ENCODE measurements around the gene ZNF578. TPM values are rescaled to one million over a fixed set of nuclear protein-coding genes. Genes with fewer than 3 reads are reported as not detected.
"Not testable (repeated sequence)": the region's sequence is repeated elsewhere in the genome, so short reads cannot be mapped to it uniquely, and the experiment has no call there.

Gene ZNF578
- total RNA-seq, 2 experiments from 2014 or later, result 0.95 to 1.2 TPM

DNA sequence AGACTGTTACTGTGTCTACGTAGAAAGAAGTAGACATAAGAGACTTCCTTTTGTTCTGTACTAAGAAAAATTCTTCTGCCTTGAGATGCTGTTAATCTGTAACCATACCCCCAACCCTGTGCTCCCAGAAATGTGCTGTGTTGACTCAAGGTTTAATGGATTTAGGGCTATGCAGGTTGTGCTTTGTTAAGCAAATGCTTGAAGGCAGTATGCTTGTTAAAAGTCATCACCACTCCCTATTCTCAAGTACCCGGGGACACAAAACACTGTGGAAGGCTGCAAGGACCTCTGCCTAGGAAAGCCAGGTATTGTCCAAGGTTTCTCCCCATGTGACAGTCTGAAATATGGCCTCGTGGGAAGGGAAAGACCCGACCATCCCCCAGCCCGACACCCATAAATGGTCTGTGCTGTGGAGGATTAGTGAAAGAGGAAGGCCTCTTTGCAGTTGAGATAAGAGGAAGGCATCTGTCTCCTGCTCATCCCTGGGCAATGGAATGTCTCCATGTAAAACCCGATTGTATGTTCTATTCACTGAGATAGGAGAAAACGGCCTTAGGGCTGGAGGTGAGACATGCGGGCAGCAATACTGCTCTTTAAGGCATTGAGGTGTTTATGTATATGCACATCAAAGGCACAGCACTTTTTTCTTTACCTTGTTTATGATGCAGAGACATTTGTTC, 32.3 kb downstream of the ZNF578 start:
- H3K4me1 Mint-ChIP-seq; POLR2A ChIA-PET; H3K27me3 Mint-ChIP-seq; H3K36me3 Mint-ChIP-seq (ENCODE audit: low read depth); H3K27ac Mint-ChIP-seq; H3K4me3 Mint-ChIP-seq; DNase-seq; CTCF ChIA-PET: not testable (repeated sequence)
- H3K9me3 Mint-ChIP-seq, result peaks cover 40% of the 10 kb centered on the region

DNA sequence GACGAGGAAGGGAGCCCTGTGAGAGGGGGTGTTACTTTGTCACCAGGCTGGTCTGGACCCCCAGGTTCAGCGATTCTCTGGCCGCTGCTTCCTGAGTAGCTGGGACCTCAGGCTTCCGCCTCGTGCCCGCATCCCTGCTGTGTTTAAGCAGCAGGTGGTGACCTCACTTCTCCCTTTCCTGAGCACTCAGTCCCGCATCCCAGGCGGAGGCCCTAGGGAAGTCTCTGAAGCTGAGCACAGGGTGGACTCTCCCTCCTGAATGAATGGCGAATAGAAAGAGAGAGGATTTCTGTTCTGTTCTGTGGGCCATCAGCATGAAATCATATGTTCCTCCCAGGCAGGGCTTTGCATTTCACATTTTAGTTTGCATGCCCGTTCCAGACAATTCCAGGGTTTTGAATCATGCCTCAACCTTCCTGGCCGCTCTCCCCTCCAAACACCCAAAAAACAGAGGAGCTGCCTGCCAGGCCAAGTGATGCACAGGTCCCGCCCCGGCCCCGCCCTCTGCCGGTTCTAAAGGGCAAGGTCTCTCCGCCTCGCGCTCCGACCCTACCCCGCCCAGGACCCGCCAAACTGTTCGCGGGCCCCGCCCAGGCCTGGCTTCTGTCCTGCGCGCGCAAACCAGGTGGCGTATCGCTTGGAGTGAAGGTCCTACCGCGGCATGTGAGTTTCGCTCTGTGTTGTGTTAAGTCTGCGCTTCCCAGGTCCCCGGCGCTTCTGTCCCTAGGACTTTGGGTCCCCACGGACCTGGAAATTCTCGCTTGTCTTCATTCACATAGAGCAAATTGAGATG, 39.0 kb downstream of the ZNF578 start:
- Mint-ChIP-seq H3K4me1 (no peaks in the 10 kb centered on the region), H3K36me3 (ENCODE audit: low read depth) (peaks cover 5% of the 10 kb centered on the region), H3K27me3 (no peaks in the 10 kb centered on the region), H3K9me3 (peaks cover 34% of the 10 kb centered on the region), H3K4me3 (no peak overlapping the region), H3K27ac (no peak overlapping the region)
- DNase-seq, result peak; percentile 18
- ChIA-PET CTCF (no interaction called here), POLR2A (no interaction called here)

GRCh38 chr19:52492994-52493470, 39.7 kb downstream of the ZNF578 start:
- Mint-ChIP-seq H3K27me3 (no peaks in the 10 kb centered on the region), H3K27ac (no peak overlapping the region), H3K4me3 (no peak overlapping the region), H3K36me3 (ENCODE audit: low read depth) (peaks cover 5% of the 10 kb centered on the region), H3K4me1 (no peaks in the 10 kb centered on the region), H3K9me3 (peaks cover 40% of the 10 kb centered on the region)
- POLR2A ChIA-PET, result no interaction called here
- CTCF ChIA-PET, result no interaction called here
- DNase-seq, result no peak

DNA sequence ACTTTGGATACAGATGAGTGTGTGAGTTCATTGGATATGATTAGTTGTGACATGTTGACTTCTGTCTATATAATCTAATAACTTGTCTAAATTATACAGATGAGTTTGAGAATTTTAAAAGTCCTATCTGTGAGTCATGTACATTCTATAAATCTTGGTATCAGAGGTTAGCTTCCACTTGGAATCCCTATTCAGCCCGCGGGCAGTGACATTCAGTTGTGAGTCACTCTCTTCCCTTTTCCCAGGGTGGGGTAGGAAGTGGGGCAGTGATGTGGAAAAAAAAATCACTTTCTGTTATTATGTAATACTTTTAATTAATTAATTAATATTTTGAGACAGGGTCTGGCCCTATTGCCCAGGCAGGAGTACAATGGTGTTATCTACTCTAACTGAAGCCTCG, 41.2 kb downstream of the ZNF578 start:
- H3K4me1 Mint-ChIP-seq, result no peaks in the 10 kb centered on the region

DNA sequence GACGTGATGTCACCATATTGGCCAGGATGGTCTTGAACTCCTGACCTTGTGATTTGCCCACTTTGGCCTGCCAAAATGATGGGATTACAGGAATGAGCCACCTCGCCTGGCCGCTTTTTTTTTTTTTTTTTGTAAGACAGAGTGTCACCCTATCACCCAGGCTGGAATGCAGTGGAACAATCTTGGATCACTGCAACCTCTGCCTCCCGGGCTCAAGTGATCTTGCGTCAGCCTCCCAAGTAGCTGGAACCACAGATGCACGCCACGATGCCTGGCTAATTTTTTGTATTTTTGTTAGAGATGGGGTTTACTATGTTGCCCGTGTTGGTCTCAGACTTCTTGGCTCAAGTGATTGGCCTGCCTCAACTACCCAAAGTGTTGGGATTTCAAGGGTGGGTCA, 45.2 kb downstream of the ZNF578 start:
- ChIA-PET CTCF (no interaction called here), POLR2A (no interaction called here)
- no peak overlapping the region for H3K27ac Mint-ChIP-seq
- peaks cover 43% of the 10 kb centered on the region for H3K9me3 Mint-ChIP-seq
- no peak overlapping the region for H3K4me3 Mint-ChIP-seq
- H3K36me3 Mint-ChIP-seq (ENCODE audit: low read depth), result peaks cover 9% of the 10 kb centered on the region
- H3K4me1 Mint-ChIP-seq, result no peaks in the 10 kb centered on the region
- no peaks in the 10 kb centered on the region for H3K27me3 Mint-ChIP-seq
- no peak for DNase-seq

More for the DNA sequence above, 41.2 kb downstream of the ZNF578 start:
- no peak for DNase-seq
- Mint-ChIP-seq H3K27me3 (no peaks in the 10 kb centered on the region), H3K9me3 (peaks cover 37% of the 10 kb centered on the region), H3K4me3 (no peak overlapping the region), H3K36me3 (ENCODE audit: low read depth) (peaks cover 5% of the 10 kb centered on the region), H3K27ac (no peak overlapping the region)
- ChIA-PET POLR2A (no interaction called here), CTCF (no interaction called here)

- H3K36me3 Mint-ChIP-seq (ENCODE audit: low read depth), result peaks cover 12% of the 10 kb centered on the region
- H3K4me3 Mint-ChIP-seq, CTCF ChIA-PET, H3K27ac Mint-ChIP-seq, DNase-seq, POLR2A ChIA-PET, H3K4me1 Mint-ChIP-seq, H3K27me3 Mint-ChIP-seq: not testable (repeated sequence)
- H3K9me3 Mint-ChIP-seq, result peaks cover 38% of the 10 kb centered on the region
Observed at GRCh38 chr19:52500474-52500873, 47.1 kb downstream of the ZNF578 start.

DNA sequence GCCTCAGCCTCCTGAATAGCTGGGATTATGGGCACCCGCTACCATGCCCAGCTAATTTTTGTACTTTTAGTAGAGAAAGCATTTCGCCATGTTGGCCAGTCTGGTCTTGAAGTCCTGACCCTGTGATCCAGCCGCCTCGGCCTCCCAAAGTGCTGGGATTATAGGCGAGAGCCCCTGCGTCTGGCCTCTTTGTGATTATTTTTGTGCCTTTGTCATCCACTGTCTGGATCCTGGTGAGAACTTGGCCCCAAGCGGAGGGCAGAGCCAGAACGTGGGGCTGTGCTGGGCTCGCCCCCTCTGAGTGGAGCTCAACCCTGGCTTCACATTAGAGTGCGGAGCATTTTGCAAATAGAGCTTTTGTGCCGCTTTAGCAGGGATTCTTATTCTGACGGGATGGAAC, 47.6 kb downstream of the ZNF578 start:
- H3K9me3 Mint-ChIP-seq, result peaks cover 35% of the 10 kb centered on the region
- peaks cover 12% of the 10 kb centered on the region for H3K36me3 Mint-ChIP-seq (ENCODE audit: low read depth)
- POLR2A ChIA-PET, H3K27me3 Mint-ChIP-seq, DNase-seq, H3K4me1 Mint-ChIP-seq, CTCF ChIA-PET, H3K27ac Mint-ChIP-seq, H3K4me3 Mint-ChIP-seq: not testable (repeated sequence)

DNA sequence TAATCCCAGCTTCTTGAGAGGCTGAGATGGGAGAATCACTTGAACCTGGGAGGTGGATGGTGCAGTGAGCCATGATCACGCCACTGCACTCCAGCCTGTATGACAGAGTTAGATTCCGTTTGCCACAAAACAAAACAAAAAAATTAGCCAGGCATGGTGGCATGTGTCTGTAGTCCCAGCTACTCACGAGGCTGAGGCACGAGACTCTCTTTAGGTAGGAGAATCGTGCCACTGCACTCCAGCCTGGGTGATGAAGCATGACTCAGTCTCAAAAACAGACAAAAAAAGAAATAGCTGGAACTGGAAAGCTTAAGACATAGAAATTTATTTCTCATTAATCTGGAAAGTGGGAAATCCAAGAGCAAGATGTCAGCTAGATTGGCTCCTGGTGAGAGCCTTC, 53.9 kb downstream of the ZNF578 start:
- H3K36me3 Mint-ChIP-seq (ENCODE audit: low read depth), result peaks cover 7% of the 10 kb centered on the region
- CTCF ChIA-PET, result no interaction called here
- no peaks in the 10 kb centered on the region for H3K4me1 Mint-ChIP-seq
- no peak for DNase-seq
- POLR2A ChIA-PET, result no interaction called here
- no peak overlapping the region for H3K27ac Mint-ChIP-seq
- no peak overlapping the region for H3K4me3 Mint-ChIP-seq
- no peaks in the 10 kb centered on the region for H3K27me3 Mint-ChIP-seq
- H3K9me3 Mint-ChIP-seq, result peaks cover 30% of the 10 kb centered on the region

DNA sequence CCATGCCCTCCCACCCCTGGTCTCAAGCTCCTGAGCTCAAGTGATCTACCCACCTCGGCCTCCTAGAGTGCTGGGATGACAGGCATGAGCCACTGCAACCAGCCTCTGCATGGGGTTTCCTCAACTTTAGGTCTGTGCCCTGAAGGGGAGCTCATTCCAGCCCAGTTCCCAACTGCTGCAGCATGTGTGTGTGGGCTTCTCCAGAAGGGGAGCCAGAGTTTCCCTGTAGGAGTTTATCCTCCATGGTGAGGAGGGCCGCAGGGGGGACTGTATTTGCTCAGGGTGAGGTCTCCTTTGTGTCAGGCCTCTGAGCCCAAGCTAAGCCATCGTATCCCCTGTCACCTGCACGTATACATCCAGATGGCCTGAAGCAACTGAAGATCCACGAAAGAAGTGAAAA, 62.8 kb downstream of the ZNF578 start:
- H3K27me3 Mint-ChIP-seq, result no peaks in the 10 kb centered on the region
- CTCF ChIA-PET, result no interaction called here
- peaks cover 60% of the 10 kb centered on the region for H3K9me3 Mint-ChIP-seq
- peaks cover 2% of the 10 kb centered on the region for H3K4me1 Mint-ChIP-seq
- H3K27ac Mint-ChIP-seq, result no peak overlapping the region
- POLR2A ChIA-PET, result no interaction called here
- DNase-seq, result no peak
- no peak overlapping the region for H3K4me3 Mint-ChIP-seq
- peaks cover 15% of the 10 kb centered on the region for H3K36me3 Mint-ChIP-seq (ENCODE audit: low read depth)

DNA sequence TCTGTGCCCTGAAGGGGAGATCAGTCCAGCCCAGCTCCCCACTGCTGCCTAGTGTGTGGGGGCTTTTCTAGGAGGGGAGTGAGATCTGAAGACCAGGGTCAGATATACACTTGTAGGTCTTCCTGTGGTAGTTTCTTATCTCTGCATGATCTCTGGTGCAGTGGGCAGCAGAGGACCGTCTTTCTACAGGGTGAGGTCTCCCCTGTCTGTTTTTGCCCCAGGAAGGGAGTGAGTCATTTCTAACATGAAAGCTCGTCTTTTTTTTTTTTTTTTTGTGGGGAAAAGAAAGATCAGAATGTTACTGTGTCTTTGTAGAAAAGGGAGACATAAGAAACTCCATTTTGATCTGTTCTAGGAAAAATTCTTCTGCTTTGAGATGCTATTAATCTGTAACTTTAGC, 65.3 kb downstream of the ZNF578 start:
- Mint-ChIP-seq H3K36me3 (ENCODE audit: low read depth) (peaks cover 17% of the 10 kb centered on the region), H3K4me3 (no peak overlapping the region), H3K4me1 (peaks cover 2% of the 10 kb centered on the region), H3K27ac (no peak overlapping the region), H3K27me3 (no peaks in the 10 kb centered on the region), H3K9me3 (peaks cover 57% of the 10 kb centered on the region)
- CTCF ChIA-PET, result no interaction called here
- POLR2A ChIA-PET, result no interaction called here
- no peak for DNase-seq

GRCh38 chr19:52519175-52519574, 65.8 kb downstream of the ZNF578 start:
- H3K36me3 Mint-ChIP-seq (ENCODE audit: low read depth), result peaks cover 17% of the 10 kb centered on the region
- DNase-seq, H3K27me3 Mint-ChIP-seq, H3K27ac Mint-ChIP-seq, H3K4me1 Mint-ChIP-seq, CTCF ChIA-PET, H3K4me3 Mint-ChIP-seq, POLR2A ChIA-PET: not testable (repeated sequence)
- peaks cover 55% of the 10 kb centered on the region for H3K9me3 Mint-ChIP-seq

- CTCF ChIA-PET, result no interaction called here
- H3K9me3 Mint-ChIP-seq, result peaks cover 56% of the 10 kb centered on the region
- DNase-seq, result no peak
Observed at GRCh38 chr19:52520013-52520412, 66.7 kb downstream of the ZNF578 start.

DNA sequence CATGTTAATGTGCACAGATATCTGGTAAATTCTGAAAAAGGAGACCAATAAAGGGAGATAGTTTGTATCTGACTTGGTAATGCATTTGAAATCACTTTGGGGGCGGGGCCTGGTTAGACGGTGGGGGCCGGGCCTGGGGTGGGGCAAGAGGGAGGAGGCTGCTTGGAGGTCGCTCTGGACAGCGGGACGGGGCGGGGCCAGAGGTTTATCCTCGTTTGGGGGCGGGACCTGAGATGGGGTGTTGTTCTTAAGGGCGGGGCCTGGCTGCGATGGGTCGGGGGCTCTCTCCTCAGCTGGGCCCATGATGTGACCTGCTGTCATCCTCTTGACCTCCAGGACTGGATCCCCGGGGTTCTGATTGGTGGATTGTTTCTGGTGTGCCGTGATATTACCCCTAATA, 69.2 kb downstream of the ZNF578 start:
- Mint-ChIP-seq H3K4me1 (peaks cover 9% of the 10 kb centered on the region), H3K27ac (no peak overlapping the region), H3K4me3 (no peak overlapping the region), H3K36me3 (ENCODE audit: low read depth) (peaks cover 10% of the 10 kb centered on the region), H3K9me3 (peaks cover 45% of the 10 kb centered on the region), H3K27me3 (no peaks in the 10 kb centered on the region)
- ChIA-PET POLR2A (no interaction called here), CTCF (no interaction called here)
- DNase-seq, result no peak

More at GRCh38 chr19:52520013-52520412, 66.7 kb downstream of the ZNF578 start:
- H3K27me3 Mint-ChIP-seq, result no peaks in the 10 kb centered on the region
- no peak overlapping the region for H3K27ac Mint-ChIP-seq
- H3K36me3 Mint-ChIP-seq (ENCODE audit: low read depth), result peaks cover 17% of the 10 kb centered on the region
- POLR2A ChIA-PET, result no interaction called here
- H3K4me1 Mint-ChIP-seq, result peaks cover 2% of the 10 kb centered on the region
- H3K4me3 Mint-ChIP-seq, result no peak overlapping the region

DNA sequence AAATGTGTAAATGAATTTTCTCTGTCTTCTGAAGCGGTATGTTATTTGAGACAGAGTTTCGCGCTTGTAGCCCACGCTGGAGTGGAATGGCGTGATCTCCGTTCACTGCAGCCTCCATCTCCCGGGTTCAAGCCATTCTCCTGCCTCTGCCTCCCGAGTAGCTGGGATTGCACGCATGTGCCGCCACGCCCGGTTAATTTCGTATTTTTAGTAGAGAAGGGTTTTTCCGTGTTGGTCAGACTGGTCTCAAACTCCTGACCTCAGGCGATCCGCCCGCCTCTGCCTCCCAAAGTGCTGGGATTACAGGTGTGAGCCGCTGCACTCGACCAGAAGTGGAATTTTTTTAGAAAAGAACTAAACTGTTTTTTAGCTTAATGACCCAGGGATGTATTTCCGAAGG, 70.7 kb downstream of the ZNF578 start:
- CTCF ChIA-PET, result no interaction called here
- no peaks in the 10 kb centered on the region for H3K27me3 Mint-ChIP-seq
- DNase-seq, result no peak

More for the DNA sequence above, 70.7 kb downstream of the ZNF578 start:
- POLR2A ChIA-PET, result no interaction called here
- H3K4me1 Mint-ChIP-seq, result peaks cover 17% of the 10 kb centered on the region
- H3K36me3 Mint-ChIP-seq (ENCODE audit: low read depth), result peaks cover 23% of the 10 kb centered on the region
- H3K27ac Mint-ChIP-seq, result no peak overlapping the region
- peaks cover 44% of the 10 kb centered on the region for H3K9me3 Mint-ChIP-seq
- no peak overlapping the region for H3K4me3 Mint-ChIP-seq
